MM.1S (cell line): ENCODE measurements around the gene SNCA.
A peak's percentile ranks its signal among the peaks of the same experiment; 100 is the strongest.

Experiments used
- DNase-seq: peaks from one replicate; pipeline ENCODE4 v3.0.0-alpha.2; 2015
- H2AFZ ChIP-seq: fragments of 300-600 bp; sonication (generic); 2 replicates; pipeline ENCODE4 v1.6.0; 2016; ENCODE audit warnings: antibody characterized with exemption, low read length
- H3F3A ChIP-seq: fragments of 300-600 bp; sonication (generic); 2 replicates; pipeline ENCODE4 v1.6.1; 2016; ENCODE audit warnings: mild to moderate bottlenecking, antibody characterized with exemption, low read length, moderate library complexity, mixed read lengths; ENCODE audit not compliant: insufficient read depth
- H3K27ac ChIP-seq: fragments of 300-600 bp; sonication (generic); 2 replicates; pipeline ENCODE4 v1.5.1; 2016; ENCODE audit warnings: mild to moderate bottlenecking, low read length
- H3K27me3 ChIP-seq: fragments of 300-600 bp; sonication (generic); replicated peaks from 2 replicates; pipeline ENCODE4 v1.6.0; 2016; ENCODE audit warnings: low read length; ENCODE audit not compliant: insufficient read depth
- H3K36me3 ChIP-seq: fragments of 300-600 bp; sonication (generic); replicated peaks from 2 replicates; pipeline ENCODE4 v1.6.1; 2016; ENCODE audit warnings: mild to moderate bottlenecking, low read length, mixed read lengths; ENCODE audit not compliant: insufficient read depth
- H3K4me1 ChIP-seq: fragments of 300-600 bp; sonication (generic); 2 replicates; pipeline ENCODE4 v1.6.1; 2016; ENCODE audit warnings: low read length, mixed read lengths
- H3K4me2 ChIP-seq: fragments of 300-600 bp; sonication (generic); 2 replicates; pipeline ENCODE4 v1.6.0; 2016; ENCODE audit warnings: low read depth, low read length
- H3K4me3 ChIP-seq: fragments of 300-600 bp; sonication (generic); 2 replicates; pipeline ENCODE4 v1.5.1; 2016; ENCODE audit warnings: low read length, mixed read lengths
- H3K79me2 ChIP-seq: fragments of 300-600 bp; sonication (generic); 2 replicates; pipeline ENCODE4 v1.6.1; 2016; ENCODE audit warnings: mixed run types, low read length, mixed read lengths
- H3K9ac ChIP-seq: fragments of 300-600 bp; sonication (generic); 2 replicates; pipeline ENCODE4 v1.6.1; 2016; ENCODE audit warnings: low read length, mixed read lengths
- H3K9me2 ChIP-seq: fragments of 300-600 bp; sonication (generic); replicated peaks from 2 replicates; pipeline ENCODE4 v1.6.1; 2016; ENCODE audit warnings: mild to moderate bottlenecking, low read length, mixed read lengths; ENCODE audit not compliant: insufficient read depth
- H3K9me3 ChIP-seq: fragments of 300-600 bp; sonication (generic); replicated peaks from 2 replicates; pipeline ENCODE4 v1.6.1; 2016; ENCODE audit warnings: mild to moderate bottlenecking, low read length, mixed read lengths; ENCODE audit not compliant: insufficient read depth
- H4K20me1 ChIP-seq: fragments of 300-600 bp; sonication (generic); 2 replicates; pipeline ENCODE4 v1.6.1; 2016; ENCODE audit warnings: mild to moderate bottlenecking, low read length, moderate library complexity, mixed read lengths; ENCODE audit not compliant: insufficient read depth
- EZH2 ChIP-seq: fragments of 300-600 bp; sonication (generic); optimal IDR thresholded peaks from 2 replicates; pipeline ENCODE3; 2017; ENCODE audit warnings: low read depth, mild to moderate bottlenecking, antibody characterized with exemption, low read length, mixed read lengths
- EZH2phosphoT487 ChIP-seq: fragments of 300-600 bp; sonication (generic); IDR thresholded peaks from 2 replicates; pipeline ENCODE4 v1.6.1; 2018; ENCODE audit warnings: antibody characterized with exemption, low read length
- TF ChIP-seq, protein P1 (sequence below): fragments of 300-600 bp; sonication (generic); IDR thresholded peaks from 2 replicates; pipeline ENCODE4 v1.5.1; 2016; ENCODE audit warnings: antibody characterized with exemption, low read length, mixed read lengths

Gene SNCA

DNA sequence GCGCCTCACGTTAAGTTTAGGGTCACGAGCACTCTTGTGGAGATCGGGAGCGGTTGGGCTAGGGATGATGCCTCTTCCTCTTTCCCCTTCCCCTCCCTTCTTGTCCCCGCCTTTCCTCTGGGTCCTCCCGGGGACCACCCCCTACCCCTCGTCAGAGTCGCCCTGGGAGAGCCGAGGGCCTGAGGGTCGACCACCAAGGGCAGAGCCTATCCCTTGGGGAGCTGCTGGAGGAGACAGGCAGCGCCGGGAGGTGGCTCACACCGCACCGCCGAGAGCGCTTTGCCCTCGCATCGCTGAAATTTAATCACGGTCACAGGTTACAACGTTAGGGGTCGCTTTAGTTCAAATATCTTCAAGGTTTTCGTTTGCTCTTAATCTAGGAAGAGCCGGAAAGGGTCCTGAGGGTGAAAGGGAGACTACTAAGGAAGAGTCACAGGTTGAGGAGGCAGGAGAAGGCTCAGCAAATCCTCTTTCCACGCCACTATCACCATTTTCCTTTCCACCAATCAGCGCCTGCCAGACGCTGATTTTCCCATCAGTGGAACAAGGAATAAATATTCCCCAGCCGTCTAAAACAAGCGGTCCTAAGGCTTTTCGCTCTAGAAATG, 528 bp upstream of the SNCA start:
- H3F3A ChIP-seq: no peaks in the 10 kb centered on the region
- peak overlapping the region; percentile 57; the same call in 1 of the 2 replicates for H2AFZ ChIP-seq
- no peaks in the 10 kb centered on the region for H3K9me2 ChIP-seq
- H3K9ac ChIP-seq: no peak overlapping the region
- H4K20me1 ChIP-seq: no peaks in the 10 kb centered on the region
- no peaks in the 10 kb centered on the region for H3K4me1 ChIP-seq
- no peak for DNase-seq
- no peaks in the 10 kb centered on the region for H3K36me3 ChIP-seq
- H3K79me2 ChIP-seq: no peaks in the 10 kb centered on the region
- TF ChIP-seq EZH2phosphoT487: no peak
- TF ChIP-seq, protein P1, sequence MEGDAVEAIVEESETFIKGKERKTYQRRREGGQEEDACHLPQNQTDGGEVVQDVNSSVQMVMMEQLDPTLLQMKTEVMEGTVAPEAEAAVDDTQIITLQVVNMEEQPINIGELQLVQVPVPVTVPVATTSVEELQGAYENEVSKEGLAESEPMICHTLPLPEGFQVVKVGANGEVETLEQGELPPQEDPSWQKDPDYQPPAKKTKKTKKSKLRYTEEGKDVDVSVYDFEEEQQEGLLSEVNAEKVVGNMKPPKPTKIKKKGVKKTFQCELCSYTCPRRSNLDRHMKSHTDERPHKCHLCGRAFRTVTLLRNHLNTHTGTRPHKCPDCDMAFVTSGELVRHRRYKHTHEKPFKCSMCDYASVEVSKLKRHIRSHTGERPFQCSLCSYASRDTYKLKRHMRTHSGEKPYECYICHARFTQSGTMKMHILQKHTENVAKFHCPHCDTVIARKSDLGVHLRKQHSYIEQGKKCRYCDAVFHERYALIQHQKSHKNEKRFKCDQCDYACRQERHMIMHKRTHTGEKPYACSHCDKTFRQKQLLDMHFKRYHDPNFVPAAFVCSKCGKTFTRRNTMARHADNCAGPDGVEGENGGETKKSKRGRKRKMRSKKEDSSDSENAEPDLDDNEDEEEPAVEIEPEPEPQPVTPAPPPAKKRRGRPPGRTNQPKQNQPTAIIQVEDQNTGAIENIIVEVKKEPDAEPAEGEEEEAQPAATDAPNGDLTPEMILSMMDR: no peak
- no peak for TF ChIP-seq EZH2
- peak overlapping the region; percentile 51; the same call in 1 of the 2 replicates for H3K4me2 ChIP-seq
- peak overlapping the region; percentile 54 for H3K4me3 ChIP-seq
- no peak overlapping the region for H3K27ac ChIP-seq
- H3K9me3 ChIP-seq: no peaks in the 10 kb centered on the region
- no peaks in the 10 kb centered on the region for H3K27me3 ChIP-seq

DNA sequence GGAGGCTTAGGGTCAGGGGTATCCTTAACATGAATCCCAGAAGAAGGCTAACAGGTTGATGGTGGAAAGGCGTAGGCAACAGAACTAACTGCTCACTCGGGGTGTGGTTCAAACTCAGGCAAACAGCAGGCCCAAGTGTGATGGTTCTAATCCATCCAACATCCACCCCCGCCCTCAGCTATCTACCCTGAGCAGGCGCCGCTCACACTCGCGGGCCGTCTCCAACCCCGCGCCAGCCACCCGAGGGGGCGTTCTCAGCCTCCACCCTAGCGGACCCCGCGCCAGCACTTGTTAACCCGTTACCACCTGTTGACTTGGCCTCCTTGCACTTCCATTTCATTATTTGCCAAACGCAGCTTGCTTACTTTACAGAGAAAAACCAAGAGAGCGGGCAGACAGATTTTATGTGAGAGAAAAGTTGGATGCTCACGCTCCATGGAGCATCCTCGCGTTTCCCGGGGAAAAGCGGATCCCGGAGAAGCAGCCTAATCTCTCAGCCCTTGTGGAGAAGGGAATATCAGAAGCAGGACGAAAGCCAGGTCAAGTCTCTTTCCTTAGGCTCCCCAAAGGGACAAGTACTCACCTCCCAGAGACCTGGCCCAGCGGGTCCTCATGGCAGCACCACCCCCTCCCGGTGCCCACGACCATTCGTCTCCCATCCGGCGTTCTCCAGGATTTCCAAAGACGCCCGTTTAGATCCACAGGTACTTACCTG, 773 bp downstream of the SNCA start:
- H3K27ac ChIP-seq: no peak overlapping the region
- no peaks in the 10 kb centered on the region for H3F3A ChIP-seq
- H3K36me3 ChIP-seq: no peaks in the 10 kb centered on the region
- no peaks in the 10 kb centered on the region for H3K4me1 ChIP-seq
- no peaks in the 10 kb centered on the region for H3K27me3 ChIP-seq
- peak overlapping the region; percentile 51; the same call in 1 of the 2 replicates for H3K4me2 ChIP-seq
- no peak overlapping the region for H3K9ac ChIP-seq
- no peaks in the 10 kb centered on the region for H3K79me2 ChIP-seq
- H4K20me1 ChIP-seq: no peaks in the 10 kb centered on the region
- no peak for TF ChIP-seq EZH2
- TF ChIP-seq EZH2phosphoT487: no peak
- TF ChIP-seq, protein P1: no peak
- no peaks in the 10 kb centered on the region for H3K9me2 ChIP-seq
- DNase-seq: no peak
- no peak overlapping the region; the same call in 1 of the 2 replicates for H2AFZ ChIP-seq
- H3K4me3 ChIP-seq: no peak overlapping the region
- no peaks in the 10 kb centered on the region for H3K9me3 ChIP-seq

DNA sequence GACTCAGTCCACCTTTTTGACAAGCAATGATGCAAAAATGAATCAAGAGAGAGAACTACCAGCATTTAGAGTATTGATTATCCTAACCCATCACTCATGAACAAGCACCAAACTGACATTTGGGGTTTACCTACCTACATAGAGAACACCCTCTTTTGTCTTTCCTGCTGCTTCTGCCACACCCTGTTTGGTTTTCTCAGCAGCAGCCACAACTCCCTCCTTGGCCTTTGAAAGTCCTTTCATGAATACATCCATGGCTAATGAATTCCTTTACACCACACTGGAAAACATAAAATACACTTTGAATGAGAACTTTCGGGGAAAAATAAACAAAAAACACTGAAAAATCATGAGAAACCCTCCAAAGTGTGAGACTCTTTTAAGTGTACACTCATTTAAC, 1.5 kb downstream of the SNCA start:
- Histone ChIP-seq H3K79me2 (no peaks in the 10 kb centered on the region), H3K36me3 (no peaks in the 10 kb centered on the region), H3K9me3 (no peaks in the 10 kb centered on the region), H2AFZ (no peak overlapping the region), H3F3A (no peaks in the 10 kb centered on the region; the same call in 1 of the 2 replicates), H4K20me1 (no peaks in the 10 kb centered on the region), H3K4me3 (no peak overlapping the region), H3K4me1 (no peaks in the 10 kb centered on the region), H3K9ac (no peak overlapping the region), H3K27me3 (no peaks in the 10 kb centered on the region), H3K9me2 (no peaks in the 10 kb centered on the region), H3K4me2 (no peak overlapping the region), H3K27ac (no peak overlapping the region)
- TF ChIP-seq EZH2phosphoT487: no peak
- no peak for TF ChIP-seq EZH2
- TF ChIP-seq, protein P1: no peak
- DNase-seq: no peak
